Naive B cell (primary cell): ENCODE data around the gene PTPRT. TPM values are rescaled to one million over a fixed set of nuclear protein-coding genes. Genes with fewer than 3 reads are reported as not detected.
A peak's percentile ranks its signal among the peaks of the same experiment; 100 is the strongest.

Source experiments
- ATAC-seq, 2 donors: fragments of 150-1000 bp; cut with Tn5 transposase; 2 replicates each; pipeline ENCODE4 v1.10.0; 2021; ENCODE audit warnings: low read depth in 2 of 2, mild to moderate bottlenecking in 2 of 2, moderate library complexity in 2 of 2
- DNase-seq: peaks from one replicate; pipeline ENCODE4 v3.0.0; 2022
- H3K27ac Mint-ChIP-seq, 6 donors: one replicate each; pipeline ENCODE4 v1.8.0; 2020 to 2022; ENCODE audit warnings: mild to moderate bottlenecking in 6 of 6, mixed read lengths in 6 of 6, moderate library complexity in 5 of 6, inconsistent platforms in 2 of 6
- H3K27me3 Mint-ChIP-seq, 3 donors: one replicate each; pipeline ENCODE4 v1.8.0; 2021 to 2022; ENCODE audit warnings: mixed read lengths in 3 of 3, mild to moderate bottlenecking in 1 of 3
- H3K36me3 Mint-ChIP-seq, 2 donors: one replicate each; pipeline ENCODE4 v1.8.0; 2020 to 2022; ENCODE audit warnings: mixed read lengths in 2 of 2, inconsistent platforms in 1 of 2, mild to moderate bottlenecking in 1 of 2
- H3K4me1 Mint-ChIP-seq, 3 donors: one replicate each; pipeline ENCODE4 v1.8.0; 2020 to 2022; ENCODE audit warnings: mixed read lengths in 3 of 3, inconsistent platforms in 1 of 3, mild to moderate bottlenecking in 1 of 3, moderate library complexity in 1 of 3
- H3K4me3 Mint-ChIP-seq, 8 donors: one replicate each; pipeline ENCODE4 v1.8.0; 2020 to 2022; ENCODE audit warnings: mild to moderate bottlenecking in 8 of 8, mixed read lengths in 8 of 8, moderate library complexity in 8 of 8, inconsistent platforms in 2 of 8
- H3K9me3 Mint-ChIP-seq, 7 donors: one replicate each; pipeline ENCODE4 v1.8.0; 2020 to 2022; ENCODE audit warnings: mixed read lengths in 7 of 7, mild to moderate bottlenecking in 5 of 7, inconsistent platforms in 2 of 7, moderate library complexity in 1 of 7
- polyA plus RNA-seq, 6 donors: library from polyadenylated mRNA; unstranded; fragments of 300-500 nt; fragmentation: Illumina TruSeq; gene quantifications; one replicate each; pipeline ENCODE4 v1.2.3, GENCODE V29; 2021; ENCODE audit warnings: low read depth in 6 of 6

The PTPRT gene
- not detected for polyA plus RNA-seq

- Mint-ChIP-seq H3K27me3 (peaks cover 36 to 64% (median 62%) of the 10 kb centered on the region in 3 donors), H3K4me1 (peaks cover 0 to 13% (median 6%) of the 10 kb centered on the region in 3 donors), H3K4me3 (peak within 1 kb of the TSS in 1 of 8 donors; percentile 40), H3K27ac (no peak within 1 kb of the TSS), H3K9me3 (no peaks in the 10 kb centered on the region), H3K36me3 (peaks cover 0 to 13% of the 10 kb centered on the region in 2 donors)
- DNase-seq, result no peak
- ATAC-seq, result no peak
Measured at GRCh38 chr20:43189554-43190331, at the start of gene PTPRT. Gene PTPRT (minus strand): TSS chr20:43189906. CDS start chr20:43189733, 173 bp downstream.

- ATAC-seq (no peak), DNase-seq (no peak)
- H3K36me3 Mint-ChIP-seq, result no peaks in the 10 kb centered on the region
- no peaks in the 10 kb centered on the region for H3K4me1 Mint-ChIP-seq
- H3K27ac Mint-ChIP-seq, result no peak overlapping the region
- no peak overlapping the region for H3K4me3 Mint-ChIP-seq
- peaks cover 0 to 16% (median 9%) of the 10 kb centered on the region in 7 donors for H3K9me3 Mint-ChIP-seq
- peaks cover 0 to 5% (median 0%) of the 10 kb centered on the region in 3 donors for H3K27me3 Mint-ChIP-seq
Measured at GRCh38 chr20:43238833-43239232, 49.1 kb upstream of the PTPRT start.

DNA sequence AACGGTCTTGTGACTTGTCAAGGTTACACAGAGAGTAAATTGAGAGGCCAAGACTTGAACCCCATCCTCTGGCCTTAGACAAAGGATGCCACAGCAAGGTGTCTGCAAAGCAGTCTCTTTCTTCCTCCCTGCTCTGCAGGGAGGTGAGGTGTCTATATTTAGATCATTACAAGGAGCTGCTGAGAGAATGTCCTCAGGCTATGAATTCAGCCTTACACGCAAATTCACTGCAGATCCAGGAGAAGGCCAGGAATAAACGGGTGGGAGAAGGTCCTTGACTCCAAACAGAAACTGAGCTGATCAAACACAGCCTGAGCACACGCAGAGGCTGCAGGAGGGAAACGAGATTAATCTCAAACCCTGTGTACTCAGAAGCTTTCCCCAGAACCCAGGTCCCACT lies 48.6 kb upstream of the PTPRT start:
- peaks cover 0 to 16% (median 9%) of the 10 kb centered on the region in 7 donors for H3K9me3 Mint-ChIP-seq
- DNase-seq (no peak), ATAC-seq (no peak)
- H3K36me3 Mint-ChIP-seq, result no peaks in the 10 kb centered on the region
- no peaks in the 10 kb centered on the region for H3K4me1 Mint-ChIP-seq
- H3K4me3 Mint-ChIP-seq, result no peak overlapping the region
- peaks cover 0 to 5% (median 0%) of the 10 kb centered on the region in 3 donors for H3K27me3 Mint-ChIP-seq
- H3K27ac Mint-ChIP-seq, result no peak overlapping the region

DNA sequence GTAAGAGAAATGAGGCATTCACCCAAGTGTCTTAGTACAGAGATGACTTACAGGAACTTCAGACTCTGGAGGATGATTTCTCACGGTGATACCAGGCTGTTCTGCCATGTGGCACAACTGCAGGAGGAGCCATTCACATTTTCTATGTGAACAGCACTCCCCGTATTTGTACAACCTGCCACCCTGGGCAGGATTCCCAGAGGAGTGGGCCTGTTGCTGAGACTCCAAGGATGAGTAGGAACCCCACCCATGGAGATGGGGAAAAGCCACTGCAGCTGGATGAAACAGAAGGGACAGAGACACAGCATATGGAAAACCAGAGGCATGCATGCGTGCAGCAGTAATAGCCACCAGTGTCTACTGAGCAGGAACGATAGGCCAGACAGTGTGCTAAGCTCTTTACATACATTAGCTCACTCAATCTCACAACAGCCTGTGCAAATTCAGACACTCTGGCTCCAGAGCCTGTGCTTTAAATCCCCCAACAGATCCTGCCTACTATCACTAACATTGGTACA lies 48.0 kb upstream of the PTPRT start:
- Mint-ChIP-seq H3K27me3 (peaks cover 0 to 5% (median 0%) of the 10 kb centered on the region in 3 donors), H3K4me1 (no peaks in the 10 kb centered on the region), H3K36me3 (no peaks in the 10 kb centered on the region), H3K4me3 (no peak overlapping the region), H3K9me3 (peaks cover 0 to 16% (median 9%) of the 10 kb centered on the region in 7 donors), H3K27ac (no peak overlapping the region)
- no peak for DNase-seq
- no peak for ATAC-seq

- Mint-ChIP-seq H3K4me3 (no peak overlapping the region), H3K27ac (no peak overlapping the region), H3K4me1 (no peaks in the 10 kb centered on the region), H3K27me3 (no peaks in the 10 kb centered on the region), H3K9me3 (peaks cover 0 to 16% (median 9%) of the 10 kb centered on the region in 7 donors), H3K36me3 (no peaks in the 10 kb centered on the region)
- no peak for ATAC-seq
- DNase-seq, result no peak
Measured at GRCh38 chr20:43235998-43236397, 46.3 kb upstream of the PTPRT start.

DNA sequence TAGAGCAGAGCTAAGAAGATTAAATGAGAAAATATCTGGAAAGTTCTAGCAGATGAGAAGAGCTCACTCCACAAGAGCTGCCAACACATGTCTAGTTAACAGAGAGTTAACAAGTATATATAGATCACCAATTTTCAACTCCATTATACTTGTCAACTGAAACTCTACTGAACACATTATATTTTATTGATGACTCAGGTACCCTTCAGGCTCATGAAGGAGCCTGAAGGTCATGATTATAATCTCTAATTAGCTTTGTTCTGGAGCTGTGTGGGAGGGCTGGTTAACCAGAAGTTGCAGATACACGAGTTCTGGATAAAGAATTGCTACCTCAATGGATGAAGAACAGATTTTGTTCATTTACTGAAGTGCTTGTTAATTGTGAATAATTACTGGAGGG lies 42.1 kb upstream of the PTPRT start:
- Mint-ChIP-seq H3K4me3 (no peak overlapping the region), H3K9me3 (peaks cover 0 to 6% (median 0%) of the 10 kb centered on the region in 7 donors), H3K36me3 (no peaks in the 10 kb centered on the region), H3K27me3 (peaks cover 0 to 10% (median 6%) of the 10 kb centered on the region in 3 donors), H3K27ac (no peak overlapping the region), H3K4me1 (no peaks in the 10 kb centered on the region)
- ATAC-seq, result no peak
- DNase-seq, result no peak

DNA sequence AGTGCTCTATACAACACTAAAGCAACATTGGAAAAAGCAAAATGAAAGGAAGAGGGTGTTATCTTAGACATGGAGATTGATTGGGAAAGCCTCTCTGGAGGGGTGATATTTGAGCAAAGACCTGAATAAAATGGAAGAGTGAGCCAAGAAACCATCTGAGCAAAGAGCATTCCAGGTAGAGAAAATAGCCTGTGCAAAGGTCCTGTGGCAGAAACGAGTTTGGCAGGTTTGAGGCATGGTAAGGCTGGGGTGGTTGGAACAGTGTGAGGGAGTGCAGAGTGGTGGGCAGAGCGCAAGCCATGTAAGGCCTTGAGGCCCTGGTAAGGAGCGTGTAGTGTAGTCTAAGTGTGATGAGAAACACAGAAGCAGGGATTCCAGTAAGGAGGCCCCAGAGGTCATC lies 40.0 kb upstream of the PTPRT start:
- H3K9me3 Mint-ChIP-seq, result peaks cover 0 to 6% (median 0%) of the 10 kb centered on the region in 7 donors
- no peaks in the 10 kb centered on the region for H3K4me1 Mint-ChIP-seq
- DNase-seq (no peak), ATAC-seq (no peak)
- peaks cover 0 to 10% (median 6%) of the 10 kb centered on the region in 3 donors for H3K27me3 Mint-ChIP-seq
- H3K36me3 Mint-ChIP-seq, result no peaks in the 10 kb centered on the region
- H3K4me3 Mint-ChIP-seq, result peak overlapping the region in 1 of 8 donors; percentile 34
- H3K27ac Mint-ChIP-seq, result peak overlapping the region in 1 of 6 donors; percentile 43

DNA sequence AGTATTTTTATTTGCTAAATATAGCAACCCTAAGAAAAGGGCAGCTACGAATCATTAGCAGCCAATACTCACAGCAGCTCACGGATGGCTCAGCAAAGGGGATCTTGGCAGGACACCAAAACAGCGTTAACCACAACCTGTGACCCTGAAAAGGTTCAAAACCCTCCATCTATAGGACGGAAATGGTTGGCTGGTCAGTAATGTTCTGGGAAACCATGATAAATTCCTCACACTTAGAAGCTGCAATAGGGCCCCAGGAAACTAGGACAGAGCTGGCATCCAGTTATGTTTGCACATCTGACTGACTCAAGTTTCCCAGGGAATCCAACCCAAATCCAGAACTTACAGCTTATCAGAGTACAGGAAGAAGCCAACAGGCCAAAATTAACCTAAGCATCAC lies 30.9 kb upstream of the PTPRT start:
- Mint-ChIP-seq H3K27me3 (peaks cover 0 to 15% (median 3%) of the 10 kb centered on the region in 3 donors), H3K4me1 (no peaks in the 10 kb centered on the region), H3K4me3 (no peak overlapping the region), H3K9me3 (peaks cover 0 to 2% (median 0%) of the 10 kb centered on the region in 7 donors), H3K36me3 (no peaks in the 10 kb centered on the region), H3K27ac (no peak overlapping the region)
- DNase-seq (no peak), ATAC-seq (no peak)

DNA sequence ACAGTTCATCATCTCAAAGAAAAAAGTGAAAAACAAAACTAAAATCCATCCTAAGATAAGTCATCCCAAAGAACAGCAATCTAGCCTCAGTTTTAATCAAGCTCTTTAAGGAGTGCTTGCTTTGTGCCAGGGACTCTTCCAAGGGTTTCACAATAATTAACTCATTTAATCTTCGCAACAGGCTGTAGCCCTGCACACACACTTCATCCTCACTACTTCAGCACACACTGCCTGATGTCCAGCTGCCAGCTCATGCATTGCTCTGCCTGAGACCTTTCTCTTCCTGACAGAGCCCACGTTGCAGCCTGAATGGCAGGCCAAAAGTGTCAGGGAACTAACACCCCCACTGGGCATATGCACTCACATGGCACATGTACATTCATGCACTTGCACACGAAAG lies 21.2 kb upstream of the PTPRT start:
- Mint-ChIP-seq H3K9me3 (peaks cover 0 to 5% (median 2%) of the 10 kb centered on the region in 7 donors), H3K4me3 (no peak overlapping the region), H3K36me3 (no peaks in the 10 kb centered on the region), H3K4me1 (no peaks in the 10 kb centered on the region), H3K27ac (no peak overlapping the region), H3K27me3 (peaks cover 0 to 8% (median 0%) of the 10 kb centered on the region in 3 donors)
- ATAC-seq (no peak), DNase-seq (no peak)

GRCh38 chr20:43209831-43210230 lies 20.1 kb upstream of the PTPRT start:
- H3K27ac Mint-ChIP-seq, result no peak overlapping the region
- DNase-seq (no peak), ATAC-seq (no peak)
- H3K27me3 Mint-ChIP-seq, result peaks cover 0 to 4% (median 0%) of the 10 kb centered on the region in 3 donors
- H3K4me1 Mint-ChIP-seq, result no peaks in the 10 kb centered on the region
- H3K36me3 Mint-ChIP-seq, result no peaks in the 10 kb centered on the region
- no peak overlapping the region for H3K4me3 Mint-ChIP-seq
- H3K9me3 Mint-ChIP-seq, result peaks cover 2 to 5% (median 4%) of the 10 kb centered on the region in 7 donors

- Mint-ChIP-seq H3K27me3 (peaks cover 0 to 5% (median 0%) of the 10 kb centered on the region in 3 donors), H3K27ac (no peak overlapping the region), H3K36me3 (no peaks in the 10 kb centered on the region), H3K4me1 (no peaks in the 10 kb centered on the region), H3K4me3 (no peak overlapping the region), H3K9me3 (peaks cover 0 to 8% (median 2%) of the 10 kb centered on the region in 7 donors)
- ATAC-seq (no peak), DNase-seq (no peak)
Measured at GRCh38 chr20:43205699-43206098, 16.0 kb upstream of the PTPRT start.

- H3K4me1 Mint-ChIP-seq, result no peaks in the 10 kb centered on the region
Measured at GRCh38 chr20:43202100-43202499, 12.4 kb upstream of the PTPRT start.

GRCh38 chr20:43198607-43199006 lies 8.9 kb upstream of the PTPRT start:
- H3K4me1 Mint-ChIP-seq, result no peaks in the 10 kb centered on the region
- no peaks in the 10 kb centered on the region for H3K36me3 Mint-ChIP-seq
- DNase-seq (no peak), ATAC-seq (no peak)
- H3K27me3 Mint-ChIP-seq, result peaks cover 5 to 9% (median 8%) of the 10 kb centered on the region in 3 donors
- H3K4me3 Mint-ChIP-seq, result no peak overlapping the region
- H3K9me3 Mint-ChIP-seq, result peaks cover 0 to 5% (median 0%) of the 10 kb centered on the region in 7 donors
- no peak overlapping the region for H3K27ac Mint-ChIP-seq

More at GRCh38 chr20:43202100-43202499, 12.4 kb upstream of the PTPRT start:
- Mint-ChIP-seq H3K4me3 (no peak overlapping the region), H3K27me3 (peaks cover 0 to 7% (median 5%) of the 10 kb centered on the region in 3 donors), H3K27ac (no peak overlapping the region), H3K9me3 (peaks cover 0 to 8% (median 2%) of the 10 kb centered on the region in 7 donors), H3K36me3 (no peaks in the 10 kb centered on the region)
- no peak for ATAC-seq
- DNase-seq, result no peak

DNA sequence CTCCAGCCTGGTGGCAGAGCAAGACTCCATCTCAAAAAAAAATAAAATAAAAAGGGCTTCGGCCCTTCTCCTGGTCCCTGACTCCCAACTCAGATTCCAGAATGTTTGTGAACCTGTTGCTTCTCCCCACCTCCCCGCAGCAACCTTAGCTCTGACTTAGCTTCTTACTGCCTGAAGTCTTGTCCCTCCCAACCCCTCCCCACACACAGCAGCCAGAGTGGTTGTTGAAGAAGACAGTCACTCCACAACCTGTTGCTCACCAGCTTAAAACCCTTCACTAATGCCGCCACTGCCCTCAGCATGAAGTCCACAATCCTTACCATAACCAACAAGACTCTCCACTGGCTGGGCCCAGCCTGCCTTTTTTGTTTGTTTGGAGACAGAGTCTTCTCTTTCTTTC lies 6.5 kb upstream of the PTPRT start:
- H3K4me3 Mint-ChIP-seq, result no peak overlapping the region
- H3K9me3 Mint-ChIP-seq, result peaks cover 0 to 5% (median 0%) of the 10 kb centered on the region in 7 donors
- no peaks in the 10 kb centered on the region for H3K4me1 Mint-ChIP-seq
- ATAC-seq (no peak), DNase-seq (no peak)
- peaks cover 13 to 22% (median 21%) of the 10 kb centered on the region in 3 donors for H3K27me3 Mint-ChIP-seq
- H3K27ac Mint-ChIP-seq, result no peak overlapping the region
- no peaks in the 10 kb centered on the region for H3K36me3 Mint-ChIP-seq
